Naive thymus-derived CD4-positive, alpha-beta T cell (primary cell): ENCODE results near the gene MTMR3. TPM values are rescaled to one million over a fixed set of nuclear protein-coding genes. Genes with fewer than 3 reads are reported as not detected.
A peak's percentile ranks its signal among the peaks of the same experiment; 100 is the strongest.
"Not testable (repeated sequence)": the region's sequence is repeated elsewhere in the genome, so short reads cannot be mapped to it uniquely, and the experiment has no call there.

ENCODE experiments used
- ATAC-seq: fragments of 150-1000 bp; cut with Tn5 transposase; 2 replicates; pipeline ENCODE4 v1.10.0; 2021; ENCODE audit warnings: mild to moderate bottlenecking, moderate library complexity
- CTCF ChIA-PET: fragments of 350-600 bp; sonication (Branson Sonifier 250); formaldehyde crosslinking; loops from one replicate; lab custom pipeline; 2021; ENCODE audit warnings: antibody characterized with exemption; lab: Charles Lee
- POLR2A ChIA-PET: fragments of 350-600 bp; sonication (Branson Sonifier 250); formaldehyde crosslinking; loops from one replicate; lab custom pipeline; 2021; ENCODE audit warnings: antibody characterized with exemption, inconsistent platforms; lab: Charles Lee
- DNase-seq, 9 donors: peaks; one replicate each; pipeline versions ENCODE4 v3.0.0 to v3.0.0-alpha.2; 2020 to 2022; ENCODE audit warnings: mixed read lengths in 1 of 9
- H3K27ac ChIP-seq: one replicate; pipeline ENCODE4 v1.7.0; 2013; ENCODE audit warnings: mild to moderate bottlenecking, low read depth, low read length, moderate library complexity
- H3K27me3 ChIP-seq, 2 donors: one replicate each; pipeline ENCODE4 v1.7.0; 2013; ENCODE audit warnings: low read length in 2 of 2, mild to moderate bottlenecking in 2 of 2, moderate library complexity in 2 of 2; ENCODE audit not compliant: control insufficient read depth in 2 of 2, insufficient read depth in 2 of 2
- H3K36me3 ChIP-seq, 3 experiments: 1 replicate in 2 of 3; 2 replicates in 1 of 3; pipeline ENCODE4 v1.7.0; 2013; ENCODE audit warnings: low read length in 3 of 3, mild to moderate bottlenecking in 3 of 3, moderate library complexity in 1 of 3; ENCODE audit not compliant: insufficient read depth in 3 of 3, control insufficient read depth in 2 of 3
- H3K4me1 ChIP-seq, 2 donors: one replicate each; pipeline ENCODE4 v1.7.0; 2013; ENCODE audit warnings: low read length in 2 of 2, mild to moderate bottlenecking in 2 of 2, moderate library complexity in 1 of 2; ENCODE audit not compliant: control insufficient read depth in 2 of 2, insufficient read depth in 2 of 2
- H3K4me3 ChIP-seq: 2 replicates; pipeline ENCODE4 v1.7.0; 2013; ENCODE audit warnings: mild to moderate bottlenecking, low read length
- H3K9me3 ChIP-seq, 3 experiments: 1 replicate in 2 of 3; 2 replicates in 1 of 3; pipeline ENCODE4 v1.7.0; 2013; ENCODE audit warnings: low read length in 3 of 3; ENCODE audit not compliant: control insufficient read depth in 2 of 3
- H3K27ac Mint-ChIP-seq, 9 donors: one replicate each; pipeline ENCODE4 v1.8.0; 2020 to 2022; ENCODE audit warnings: mixed read lengths in 9 of 9, mild to moderate bottlenecking in 8 of 9, moderate library complexity in 5 of 9, inconsistent platforms in 2 of 9
- H3K27me3 Mint-ChIP-seq, 5 donors: one replicate each; pipeline ENCODE4 v1.8.0; 2021 to 2022; ENCODE audit warnings: mixed read lengths in 5 of 5, mild to moderate bottlenecking in 1 of 5
- H3K36me3 Mint-ChIP-seq, 5 donors: one replicate each; pipeline ENCODE4 v1.8.0; 2020 to 2022; ENCODE audit warnings: mixed read lengths in 5 of 5, mild to moderate bottlenecking in 3 of 5, inconsistent platforms in 1 of 5
- H3K4me1 Mint-ChIP-seq, 7 donors: one replicate each; pipeline ENCODE4 v1.8.0; 2020 to 2022; ENCODE audit warnings: mixed read lengths in 7 of 7, mild to moderate bottlenecking in 3 of 7, inconsistent platforms in 1 of 7
- H3K4me3 Mint-ChIP-seq, 10 donors: one replicate each; pipeline ENCODE4 v1.8.0; 2020 to 2022; ENCODE audit warnings: mild to moderate bottlenecking in 10 of 10, mixed read lengths in 10 of 10, moderate library complexity in 6 of 10, inconsistent platforms in 2 of 10
- H3K9me3 Mint-ChIP-seq, 11 donors: one replicate each; pipeline ENCODE4 v1.8.0; 2020 to 2022; ENCODE audit warnings: mixed read lengths in 11 of 11, mild to moderate bottlenecking in 4 of 11, inconsistent platforms in 1 of 11, moderate library complexity in 1 of 11
- intact Hi-C, 2 donors: fragments of 100-400 bp; cut with micrococcal nuclease; formaldehyde crosslinking; loops; one replicate each; pipeline ENCODE4 v1.15.1; 2023
- polyA plus RNA-seq, 2 donors: library from polyadenylated mRNA; unstranded; fragments of 300-500 nt; fragmentation: Illumina TruSeq; gene quantifications; one replicate each; pipeline ENCODE4 v1.2.3, GENCODE V29; 2021
- total RNA-seq, 6 experiments: library from RNA in 5 of 6; stranded (reverse) in 5 of 6; gene quantifications; 1 replicate in 5 of 6; 2 replicates in 1 of 6; pipeline ENCODE4 v1.2.3 and lab custom pipeline; 2021 to 2026

The MTMR3 gene
- 10 to 100 TPM; 33.2 to 88.7 (median 64.6) TPM for total RNA-seq
- polyA plus RNA-seq = 10 to 100 TPM; 14.2 to 24.5 TPM
- total RNA-seq (lab: John Stamatoyannopoulos, UW) = 138 reads per million, percentile 89 among the genes with 10 or more reads in this experiment

DNA sequence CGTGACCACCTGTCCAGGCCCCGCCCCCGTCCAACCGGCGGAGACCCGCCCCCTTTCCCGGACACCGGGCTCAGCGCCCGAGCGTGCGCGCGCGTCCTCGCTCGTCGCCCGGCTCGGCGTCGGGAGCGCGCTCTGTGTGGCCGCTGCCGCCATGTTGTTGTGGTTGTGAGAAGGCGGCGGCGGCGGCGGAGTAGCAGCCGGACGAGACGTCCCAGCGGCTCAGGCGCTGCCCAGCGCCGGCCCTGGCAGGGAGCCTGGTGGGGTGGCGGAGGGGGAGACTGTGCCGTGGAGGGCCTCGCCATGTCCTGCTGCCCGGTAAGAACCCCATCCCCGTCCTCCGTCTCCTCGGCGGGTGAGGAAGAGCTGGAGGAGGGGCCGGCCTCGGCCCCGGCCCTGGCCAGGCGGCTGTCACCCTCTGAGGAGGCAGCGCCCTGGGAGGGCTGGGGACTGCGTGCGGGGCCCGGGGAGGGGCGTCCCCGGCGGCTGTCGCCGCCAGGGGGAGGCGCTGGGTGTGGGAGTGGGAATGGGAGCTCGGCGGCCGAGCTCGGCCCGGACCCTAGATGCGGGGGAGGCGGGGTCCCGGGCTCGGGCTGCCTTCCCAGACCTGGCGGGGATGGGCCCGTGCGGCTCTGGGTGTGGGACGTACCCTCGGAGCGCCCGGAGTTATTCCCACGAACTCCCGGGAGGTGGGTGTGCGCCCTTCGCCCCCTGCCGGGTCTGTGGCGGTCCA lies at the start of gene MTMR3:
Gene MTMR3, plus strand, starts transcription at position 130 of the 730 bp plus-strand sequence. CDS start 87,886 bp downstream, outside the sequence.
- peak; percentile 71 to 99 (median 82) for DNase-seq
- peaks cover 0 to 12% (median 1%) of the 10 kb centered on the region in 7 donors for H3K4me1 Mint-ChIP-seq
- H3K9me3 Mint-ChIP-seq = no peaks in the 10 kb centered on the region
- H3K36me3 Mint-ChIP-seq = peaks cover 0 to 1% (median 0%) of the 10 kb centered on the region in 5 donors
- Histone ChIP-seq H3K27ac (peak within 1 kb of the TSS; percentile 93), H3K9me3 (no peaks in the 10 kb centered on the region), H3K36me3 (peaks cover 0 to 8% (median 0%) of the 10 kb centered on the region in 3 experiments), H3K4me1 (peaks cover 17 to 21% of the 10 kb centered on the region in 2 donors), H3K27me3 (no peaks in the 10 kb centered on the region), H3K4me3 (peak within 1 kb of the TSS; percentile 69)
- peaks cover 0 to 3% (median 0%) of the 10 kb centered on the region in 5 donors for H3K27me3 Mint-ChIP-seq
- H3K27ac Mint-ChIP-seq = peak within 1 kb of the TSS; percentile 70 to 93 (median 84)
- ChIA-PET POLR2A (interaction anchor here (0.8 kb wide), 1 partner anchor 46 kb away, joined by 5 read pairs; the partner anchor contains the start of gene ASCC2), CTCF (no interaction called here)
- intact Hi-C loops = loop anchor here (1.0 to 10.0 kb wide), 9 partner anchors 45 to 1612 kb away; partner anchors contain the start of genes ASCC2 (in 2 of the 2), NF2 (in 2 of the 2), UQCR10 (in 2 of the 2) and ZMAT5 (in 2 of the 2)
- peak; percentile 91 for ATAC-seq
- H3K4me3 Mint-ChIP-seq = peak within 1 kb of the TSS in 7 of 10 donors; percentile 72 to 95 (median 92)

DNA sequence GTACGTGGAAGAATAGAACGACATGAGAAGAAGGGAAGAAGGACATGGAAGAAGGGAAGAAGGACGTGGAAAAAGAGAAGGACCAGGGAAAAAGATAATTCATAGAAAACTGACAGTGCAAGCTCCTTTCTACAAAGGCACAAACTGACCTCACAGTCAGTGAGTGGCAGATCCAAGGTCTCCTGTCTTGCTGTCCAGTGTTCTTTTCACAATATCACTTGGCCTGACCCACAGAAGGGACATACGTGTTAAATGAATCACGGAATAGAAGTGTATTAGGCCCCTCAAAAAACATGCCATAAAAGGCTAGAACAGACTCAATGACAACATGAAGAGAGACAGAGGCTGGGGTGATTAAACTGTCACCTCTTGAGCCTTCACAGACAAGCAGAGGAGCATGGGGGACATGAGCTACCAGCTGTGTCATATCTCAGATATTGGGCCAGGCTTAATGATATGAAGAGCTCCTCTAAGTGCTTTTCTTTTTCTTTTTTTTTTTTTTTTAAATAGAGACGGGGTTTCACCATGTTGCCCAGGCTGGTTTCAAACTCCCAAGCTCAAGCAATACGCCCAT lies 49.5 kb upstream of the MTMR3 start:
- H3K4me1 Mint-ChIP-seq = peaks cover 33 to 67% (median 56%) of the 10 kb centered on the region in 7 donors
- POLR2A ChIA-PET = no interaction called here
- Histone ChIP-seq H3K27ac (no peak overlapping the region), H3K36me3 (peaks cover 5 to 63% (median 21%) of the 10 kb centered on the region in 3 experiments), H3K4me3 (no peak overlapping the region), H3K4me1 (peaks cover 6 to 16% of the 10 kb centered on the region in 2 donors), H3K27me3 (no peaks in the 10 kb centered on the region), H3K9me3 (no peaks in the 10 kb centered on the region)
- intact Hi-C loops = no loop called here
- peak overlapping the region in 1 of 9 donors; percentile 53 for H3K27ac Mint-ChIP-seq
- CTCF ChIA-PET = interaction anchor here (0.8 kb wide), 1 partner anchor 172 kb away, joined by 3 read pairs; no protein-coding TSS in a partner anchor
- H3K27me3 Mint-ChIP-seq = no peaks in the 10 kb centered on the region
- peaks cover 17 to 39% (median 25%) of the 10 kb centered on the region in 5 donors for H3K36me3 Mint-ChIP-seq
- no peaks in the 10 kb centered on the region for H3K9me3 Mint-ChIP-seq
- H3K4me3 Mint-ChIP-seq = peak overlapping the region in 2 of 10 donors; percentile 4 to 58
- ATAC-seq = no peak
- DNase-seq = no peak

DNA sequence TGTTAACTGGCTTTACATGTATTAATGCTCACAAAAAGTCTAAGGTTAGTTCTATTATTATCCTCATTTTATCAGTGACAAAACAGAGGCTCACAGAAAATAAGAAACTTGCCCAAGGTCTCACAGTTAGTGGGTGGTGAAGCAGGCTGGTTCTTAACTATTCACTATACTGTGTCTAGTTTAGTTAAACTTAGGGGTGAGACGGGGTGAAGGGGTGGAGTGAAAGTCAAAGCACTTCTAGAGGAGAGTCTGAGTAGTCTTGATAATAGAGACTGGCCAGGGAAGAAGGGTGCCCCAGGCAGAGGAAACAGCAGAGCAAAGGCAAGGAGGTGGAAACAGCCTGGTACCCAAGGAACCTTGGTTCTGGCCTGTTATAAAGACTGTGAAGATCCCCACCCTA lies 48.9 kb upstream of the MTMR3 start:
- Histone ChIP-seq H3K9me3 (no peaks in the 10 kb centered on the region), H3K27me3 (no peaks in the 10 kb centered on the region), H3K27ac (no peak overlapping the region), H3K4me3 (no peak overlapping the region), H3K4me1 (peaks cover 12 to 22% of the 10 kb centered on the region in 2 donors), H3K36me3 (peaks cover 5 to 58% (median 21%) of the 10 kb centered on the region in 3 experiments)
- Mint-ChIP-seq H3K4me3 (no peak overlapping the region), H3K4me1 (peaks cover 38 to 70% (median 62%) of the 10 kb centered on the region in 7 donors), H3K27ac (peak overlapping the region in 3 of 9 donors; percentile 2 to 63 (median 59)), H3K36me3 (peaks cover 17 to 37% (median 24%) of the 10 kb centered on the region in 5 donors), H3K27me3 (no peaks in the 10 kb centered on the region), H3K9me3 (peaks cover 0 to under 1% (median 0%) of the 10 kb centered on the region in 11 donors)
- POLR2A ChIA-PET = no interaction called here
- DNase-seq (no peak), ATAC-seq (no peak)
- intact Hi-C loops = no loop called here
- CTCF ChIA-PET = no interaction called here

DNA sequence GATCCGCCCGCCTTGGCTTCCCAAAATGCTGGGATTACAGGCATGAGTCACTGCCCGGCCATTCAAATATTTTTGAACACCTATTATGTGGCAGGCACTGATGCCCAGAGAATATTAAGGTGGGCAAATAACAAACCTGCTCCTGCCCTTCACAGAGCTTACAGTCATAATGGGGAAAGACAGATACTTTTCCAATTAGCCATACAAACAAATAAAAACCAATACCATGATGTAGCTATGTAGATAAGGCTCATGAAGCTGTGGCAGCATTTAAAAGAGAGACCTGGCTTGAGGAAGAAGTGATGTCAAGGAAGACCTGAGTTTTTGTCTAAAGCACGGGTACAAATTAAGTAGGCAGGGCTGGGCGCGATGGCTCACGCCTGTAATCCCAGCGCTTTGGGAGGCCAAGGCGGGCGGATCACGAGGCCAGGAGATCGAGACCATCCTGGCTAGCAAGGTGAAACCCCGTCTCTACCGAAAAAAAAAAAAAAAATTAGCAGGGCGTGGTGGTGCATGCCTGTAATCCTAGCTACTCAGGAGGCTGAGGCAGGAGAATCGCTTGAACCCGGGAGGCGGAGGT lies 46.1 kb upstream of the MTMR3 start:
- H3K9me3 Mint-ChIP-seq, H3K9me3 ChIP-seq, ATAC-seq, H3K27me3 Mint-ChIP-seq, H3K27ac ChIP-seq, H3K4me3 ChIP-seq, DNase-seq, H3K27me3 ChIP-seq: not testable (repeated sequence)
- POLR2A ChIA-PET = interaction anchor here (0.7 to 1.5 kb wide), 5 partner anchors 8 to 283 kb away, joined by 3 to 7 read pairs (median 3); partner anchors contain the start of gene THOC5
- peak overlapping the region; percentile 89 to 99 (median 95) for H3K4me3 Mint-ChIP-seq
- H3K36me3 Mint-ChIP-seq = peaks cover 8 to 17% (median 12%) of the 10 kb centered on the region in 5 donors
- Histone ChIP-seq H3K4me1 (peaks cover 12 to 22% of the 10 kb centered on the region in 2 donors), H3K36me3 (peaks cover 3 to 30% (median 5%) of the 10 kb centered on the region in 3 experiments)
- H3K27ac Mint-ChIP-seq = peak overlapping the region in 4 of 9 donors; percentile 8 to 95 (median 64)
- CTCF ChIA-PET = interaction anchor here (0.7 to 1.2 kb wide), 2 partner anchors 55 to 154 kb away, joined by 3 read pairs; no protein-coding TSS in a partner anchor
- intact Hi-C loops = loop anchor here in 1 of 2 donors (5.0 kb wide), 1 partner anchor 585 kb away; no protein-coding TSS in a partner anchor
- peaks cover 31 to 55% (median 51%) of the 10 kb centered on the region in 7 donors for H3K4me1 Mint-ChIP-seq

DNA sequence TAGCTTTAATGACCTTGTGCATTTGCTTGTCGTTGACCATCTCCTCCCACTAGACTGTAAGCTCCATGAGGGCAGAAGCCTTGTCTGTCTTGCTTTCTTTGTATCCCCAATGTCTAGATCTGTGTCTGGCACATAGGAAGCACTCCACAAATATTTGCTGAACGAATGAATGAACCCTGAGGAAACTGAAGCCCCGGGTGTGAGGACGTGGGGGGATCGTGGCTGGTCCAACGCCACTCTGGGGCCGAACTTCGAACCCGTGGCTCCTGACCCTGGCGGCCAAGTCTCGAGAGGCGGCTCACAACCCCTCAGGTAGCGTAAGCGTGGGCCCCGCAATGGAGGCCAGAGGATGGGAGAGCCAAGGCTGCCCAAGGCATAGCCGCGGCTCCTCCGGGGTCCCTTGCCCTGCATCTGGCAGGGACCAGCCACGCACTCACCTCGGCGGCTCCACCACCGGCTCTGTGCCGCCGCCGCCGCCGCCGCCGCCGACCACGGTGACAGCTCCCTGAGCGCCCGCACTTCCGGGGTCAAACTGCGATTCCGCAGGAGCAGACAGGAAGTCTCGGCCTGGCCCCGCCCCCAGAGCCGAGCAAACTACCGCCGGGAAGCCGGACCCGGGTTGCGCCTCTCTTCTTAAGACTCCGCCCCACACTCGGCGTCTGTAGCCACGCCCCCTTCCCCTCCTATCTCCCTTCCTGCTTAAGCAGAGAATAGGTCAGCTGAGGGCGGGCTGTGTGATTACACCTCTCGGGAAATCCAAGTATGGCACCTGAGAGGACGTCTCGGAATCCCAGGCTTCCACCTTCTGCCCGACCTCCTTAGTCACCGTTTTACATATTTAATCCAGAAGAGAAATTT lies 45.0 kb upstream of the MTMR3 start, which contains the start of gene ASCC2:
Gene ASCC2, minus strand, starts transcription at position 534 of the 858 bp plus-strand sequence. CDS start 5,949 bp downstream, outside the sequence.
- Mint-ChIP-seq H3K36me3 (peaks cover 3 to 15% (median 12%) of the 10 kb centered on the region in 5 donors), H3K27me3 (no peaks in the 10 kb centered on the region), H3K4me1 (peaks cover 31 to 55% (median 45%) of the 10 kb centered on the region in 7 donors), H3K9me3 (peaks cover 0 to 1% (median 0%) of the 10 kb centered on the region in 11 donors), H3K4me3 (peak within 1 kb of the TSS; percentile 89 to 99 (median 95)), H3K27ac (peak within 1 kb of the TSS; percentile 94 to 99 (median 95))
- ChIA-PET POLR2A (interaction anchor here (0.6 to 1.6 kb wide), 10 partner anchors 9 to 519 kb away, joined by 3 to 7 read pairs (median 4); partner anchors contain the start of genes CCDC157, SF3A1, THOC5 and UQCR10), CTCF (interaction anchor here (0.6 kb wide), 1 partner anchor 33 kb away, joined by 3 read pairs; no protein-coding TSS in a partner anchor)
- Histone ChIP-seq H3K4me1 (peaks cover 12 to 22% of the 10 kb centered on the region in 2 donors), H3K4me3 (peak within 1 kb of the TSS; percentile 98), H3K27ac (peak within 1 kb of the TSS; percentile 79), H3K36me3 (peaks cover 0 to 20% (median 5%) of the 10 kb centered on the region in 3 experiments), H3K27me3 (no peaks in the 10 kb centered on the region), H3K9me3 (no peaks in the 10 kb centered on the region)
- peak; percentile 93 to 98 (median 97) for DNase-seq
- peak; percentile 100 for ATAC-seq
- intact Hi-C loops = loop anchor here (1.0 to 5.0 kb wide), 8 partner anchors 45 to 829 kb away; partner anchors contain the start of genes MTMR3 (in 2 of the 2), NF2 (in 2 of the 2), UQCR10 (in 2 of the 2) and ZMAT5 (in 2 of the 2)
